ENCODE measurements around the gene MRPL39.

- TF ChIP-seq PATZ1 (CRISPR knock-in tag; IDR thresholded peaks at IDR 0.05; ENCODE audit: borderline replicate concordance) (no peak), ZNF8 (CRISPR knock-in tag; IDR thresholded peaks at IDR 0.05) (no peak), ZNF565 (CRISPR knock-in tag; conservative IDR thresholded peaks at IDR 0.05; ENCODE audit: low read depth) (no peak), ZFP3 (CRISPR knock-in tag; IDR thresholded peaks at IDR 0.05) (no peak), RARB (CRISPR knock-in tag; IDR thresholded peaks at IDR 0.05) (no peak), TCF4 (CRISPR knock-in tag; IDR thresholded peaks at IDR 0.05; ENCODE audit: borderline replicate concordance) (no peak), OSR1 (CRISPR knock-in tag; IDR thresholded peaks at IDR 0.05) (no peak), CSDC2 (CRISPR knock-in tag; IDR thresholded peaks at IDR 0.05) (no peak), ESRRG (CRISPR knock-in tag; IDR thresholded peaks at IDR 0.05) (no peak), BACH2 (CRISPR knock-in tag; IDR thresholded peaks at IDR 0.05; ENCODE audit: borderline replicate concordance) (no peak), ZFP30 (CRISPR knock-in tag; IDR thresholded peaks at IDR 0.05) (no peak)
- TF ChIP-seq, protein P1, sequence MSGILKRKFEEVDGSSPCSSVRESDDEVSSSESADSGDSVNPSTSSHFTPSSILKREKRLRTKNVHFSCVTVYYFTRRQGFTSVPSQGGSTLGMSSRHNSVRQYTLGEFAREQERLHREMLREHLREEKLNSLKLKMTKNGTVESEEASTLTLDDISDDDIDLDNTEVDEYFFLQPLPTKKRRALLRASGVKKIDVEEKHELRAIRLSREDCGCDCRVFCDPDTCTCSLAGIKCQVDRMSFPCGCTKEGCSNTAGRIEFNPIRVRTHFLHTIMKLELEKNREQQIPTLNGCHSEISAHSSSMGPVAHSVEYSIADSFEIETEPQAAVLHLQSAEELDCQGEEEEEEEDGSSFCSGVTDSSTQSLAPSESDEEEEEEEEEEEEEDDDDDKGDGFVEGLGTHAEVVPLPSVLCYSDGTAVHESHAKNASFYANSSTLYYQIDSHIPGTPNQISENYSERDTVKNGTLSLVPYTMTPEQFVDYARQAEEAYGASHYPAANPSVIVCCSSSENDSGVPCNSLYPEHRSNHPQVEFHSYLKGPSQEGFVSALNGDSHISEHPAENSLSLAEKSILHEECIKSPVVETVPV (CRISPR knock-in tag; IDR thresholded peaks at IDR 0.05): no peak
Observed at GRCh38 chr21:25572861-25573310, 34.4 kb downstream of the MRPL39 start.

All from SK-N-SH treated with all-trans-retinoic acid at 6 μM for 48 hours (cell line).